ENCODE results near the gene RIT2.

Gene RIT2

GRCh38 chr18:43080671-43081070 is 34.8 kb downstream of the RIT2 start:
- DNase-seq: no peak

- DNase-seq: no peak
Measured at GRCh38 chr18:43079422-43079821, 36.1 kb downstream of the RIT2 start.

GRCh38 chr18:43078478-43079092 is 36.9 kb downstream of the RIT2 start:
- no peak for DNase-seq

- DNase-seq: no peak
Measured at GRCh38 chr18:43077510-43078308, 37.8 kb downstream of the RIT2 start.

GRCh38 chr18:43073771-43074170 is 41.7 kb downstream of the RIT2 start:
- DNase-seq: no peak

GRCh38 chr18:43068781-43069180 is 46.7 kb downstream of the RIT2 start:
- no peak for DNase-seq

GRCh38 chr18:43067570-43067969 is 47.9 kb downstream of the RIT2 start:
- no peak for DNase-seq

GRCh38 chr18:43061816-43062215 is 53.7 kb downstream of the RIT2 start:
- no peak for DNase-seq

- DNase-seq: no peak
Measured at GRCh38 chr18:43061318-43061717, 54.2 kb downstream of the RIT2 start.

- DNase-seq: no peak
Measured at GRCh38 chr18:43060020-43060419, 55.5 kb downstream of the RIT2 start.

GRCh38 chr18:43054815-43055519 is 60.5 kb downstream of the RIT2 start:
- no peak for DNase-seq

GRCh38 chr18:43049021-43049420 is 66.5 kb downstream of the RIT2 start:
- DNase-seq: no peak

GRCh38 chr18:43046322-43046721 is 69.2 kb downstream of the RIT2 start:
- DNase-seq: no peak

- no peak for DNase-seq
Measured at GRCh38 chr18:43043626-43044025, 71.9 kb downstream of the RIT2 start.

GRCh38 chr18:43040281-43040680 is 75.2 kb downstream of the RIT2 start:
- no peak for DNase-seq

- DNase-seq: no peak
Measured at GRCh38 chr18:43034683-43035500, 80.6 kb downstream of the RIT2 start.

- DNase-seq: no peak
Measured at GRCh38 chr18:43031169-43031568, 84.3 kb downstream of the RIT2 start.

GRCh38 chr18:43029414-43029813 is 86.1 kb downstream of the RIT2 start:
- no peak for DNase-seq

- no peak for DNase-seq
Measured at GRCh38 chr18:43022874-43023273, 92.6 kb downstream of the RIT2 start.

GRCh38 chr18:43017622-43018021 is 97.9 kb downstream of the RIT2 start:
- no peak for DNase-seq

- DNase-seq: no peak
Measured at GRCh38 chr18:43013486-43013885, 102.0 kb downstream of the RIT2 start.

- no peak for DNase-seq
Measured at GRCh38 chr18:43012951-43013350, 102.5 kb downstream of the RIT2 start.

GRCh38 chr18:43010611-43011010 is 104.9 kb downstream of the RIT2 start:
- DNase-seq: no peak
